ENCODE measurements around the gene COL9A1. TPM values are rescaled to one million over a fixed set of nuclear protein-coding genes. Genes with fewer than 3 reads are reported as not detected.

Gene COL9A1
- total RNA-seq, 1 experiment from 2014 or later = not detected

DNA sequence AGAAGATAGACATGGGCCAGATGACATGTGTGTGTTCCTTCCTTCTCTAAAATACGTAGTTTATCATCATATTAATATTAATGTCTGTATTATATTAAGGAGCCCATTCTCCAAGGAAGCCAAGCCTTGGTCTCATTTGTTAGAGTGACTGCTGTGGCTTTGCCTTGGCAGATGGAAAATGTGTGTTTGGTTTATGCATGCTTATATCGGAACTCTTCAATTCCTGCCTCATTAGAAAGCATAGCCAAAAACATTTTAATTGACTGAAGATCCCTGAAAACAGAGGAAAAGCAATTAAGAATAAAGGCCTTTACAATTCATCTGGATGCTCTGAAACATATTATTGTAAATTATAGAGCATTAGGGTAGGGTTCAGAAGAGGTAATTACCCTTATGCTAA lies 106.4 kb downstream of the COL9A1 start:
- Histone ChIP-seq H3K4me3 (no peak overlapping the region), H3K27me3 (replicated peaks) (no peaks in the 10 kb centered on the region), H3K27ac (no peak overlapping the region), H3K36me3 (no peaks in the 10 kb centered on the region), H3K4me1 (replicated peaks) (no peaks in the 10 kb centered on the region), H3K9me3 (replicated peaks) (no peaks in the 10 kb centered on the region)
- no peak for DNase-seq (ENCODE audit: low read depth in 1 of 2, low spot score in 2 of 2)

DNA sequence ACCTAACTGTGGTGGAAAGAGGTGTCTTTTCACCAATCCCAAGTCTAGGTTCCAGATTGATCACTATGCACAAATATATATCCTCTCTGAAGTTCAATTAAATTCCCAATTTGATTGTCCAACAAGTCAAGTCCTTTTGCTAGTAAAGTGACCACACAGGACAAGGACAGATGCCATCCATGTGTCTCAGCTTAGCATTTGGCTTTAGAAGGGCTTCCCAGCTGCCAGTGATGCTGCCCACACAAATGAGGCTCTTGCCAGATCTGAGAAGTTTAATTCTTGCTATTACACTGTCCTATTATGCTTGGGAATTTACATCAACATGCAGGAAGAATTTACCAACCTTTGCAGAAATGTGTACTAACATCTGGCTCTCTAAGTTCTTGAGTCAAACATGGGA lies 108.5 kb downstream of the COL9A1 start:
- no peaks in the 10 kb centered on the region for H3K9me3 ChIP-seq (replicated peaks)
- H3K27me3 ChIP-seq (replicated peaks) = no peaks in the 10 kb centered on the region
- H3K27ac ChIP-seq = no peak overlapping the region
- no peaks in the 10 kb centered on the region for H3K4me1 ChIP-seq (replicated peaks)
- H3K4me3 ChIP-seq = no peak overlapping the region
- no peaks in the 10 kb centered on the region for H3K36me3 ChIP-seq
- no peak for DNase-seq (ENCODE audit: low read depth in 1 of 2, low spot score in 2 of 2)

DNA sequence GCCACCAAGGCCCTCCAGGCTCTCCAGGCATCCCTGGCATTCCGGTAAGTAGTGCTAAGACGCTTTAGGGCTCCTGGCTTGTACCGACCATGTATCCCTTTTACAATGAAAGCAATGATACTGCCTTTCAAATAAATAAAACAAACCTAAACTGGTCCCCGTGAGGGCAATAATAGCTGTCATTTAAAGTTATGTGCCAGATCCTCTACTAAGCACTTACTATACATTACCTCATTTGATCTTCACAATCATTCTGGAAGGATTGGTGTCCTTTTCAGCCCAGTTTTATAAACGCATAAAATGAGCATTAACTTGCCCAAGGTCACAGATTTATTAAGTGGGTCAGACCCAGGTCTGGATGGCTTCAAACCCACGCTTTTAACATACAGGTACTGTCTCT lies 114.7 kb downstream of the COL9A1 start:
- Histone ChIP-seq H3K27me3 (replicated peaks) (no peaks in the 10 kb centered on the region; the same call in 1 of the 2 replicates), H3K4me3 (no peak overlapping the region), H3K27ac (no peak overlapping the region), H3K9me3 (replicated peaks) (no peaks in the 10 kb centered on the region), H3K36me3 (no peaks in the 10 kb centered on the region), H3K4me1 (replicated peaks) (no peaks in the 10 kb centered on the region)
- no peak for DNase-seq (ENCODE audit: low read depth in 1 of 2, low spot score in 2 of 2)

- no peak overlapping the region for H3K27ac ChIP-seq
- no peaks in the 10 kb centered on the region; the same call in 1 of the 2 replicates for H3K27me3 ChIP-seq (replicated peaks)
- H3K4me3 ChIP-seq = no peak overlapping the region
- H3K4me1 ChIP-seq (replicated peaks) = no peaks in the 10 kb centered on the region
- no peaks in the 10 kb centered on the region for H3K36me3 ChIP-seq
- no peak for DNase-seq (ENCODE audit: low read depth in 1 of 2, low spot score in 2 of 2)
- no peaks in the 10 kb centered on the region for H3K9me3 ChIP-seq (replicated peaks)
These were observed 116.4 kb downstream of the COL9A1 start for GRCh38 chr6:70186461-70186860.

DNA sequence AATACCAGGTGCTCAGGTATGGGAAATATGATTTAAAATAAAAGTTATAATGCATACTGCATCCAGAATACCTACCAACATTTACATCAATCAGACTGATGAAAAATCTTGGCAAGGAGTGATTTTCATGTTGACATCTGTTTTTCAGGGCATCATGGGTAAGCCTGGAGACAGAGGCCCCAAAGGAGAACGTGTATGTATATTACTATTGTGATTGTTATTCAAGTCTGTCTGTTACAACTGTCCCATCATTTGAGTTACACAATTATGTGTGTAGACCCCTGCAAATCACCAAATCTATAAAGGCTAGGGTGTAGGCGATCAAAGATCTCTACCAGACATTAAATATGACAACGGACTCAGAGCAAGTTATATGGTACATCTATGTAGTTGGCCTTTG lies 118.2 kb downstream of the COL9A1 start:
- Histone ChIP-seq H3K27ac (no peak overlapping the region), H3K27me3 (replicated peaks) (no peaks in the 10 kb centered on the region; the same call in 1 of the 2 replicates), H3K9me3 (replicated peaks) (no peaks in the 10 kb centered on the region), H3K4me3 (no peak overlapping the region), H3K4me1 (replicated peaks) (no peaks in the 10 kb centered on the region), H3K36me3 (no peaks in the 10 kb centered on the region)
- no peak for DNase-seq (ENCODE audit: low read depth in 1 of 2, low spot score in 2 of 2)

DNA sequence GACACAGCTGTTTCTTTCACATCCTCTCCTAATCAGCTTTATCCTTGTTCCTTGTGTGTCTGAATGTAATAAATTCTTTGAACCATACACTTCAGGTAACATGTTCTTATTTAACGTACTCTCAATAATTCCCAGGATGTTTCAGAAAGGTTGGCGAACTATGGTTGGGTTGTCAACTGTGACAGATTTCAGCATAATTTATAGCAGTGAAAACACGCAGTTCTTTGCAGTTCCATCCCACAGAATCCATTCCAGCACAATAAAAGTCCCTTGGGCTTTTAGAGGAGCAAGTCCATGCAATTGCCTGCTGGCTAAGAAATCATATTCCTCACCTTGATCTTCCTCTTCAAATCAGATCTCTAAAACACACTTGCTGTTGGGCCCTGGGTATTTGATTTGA lies 119.3 kb downstream of the COL9A1 start:
- no peak overlapping the region for H3K4me3 ChIP-seq
- H3K4me1 ChIP-seq (replicated peaks) = no peaks in the 10 kb centered on the region
- H3K27me3 ChIP-seq (replicated peaks) = no peaks in the 10 kb centered on the region; the same call in 1 of the 2 replicates
- no peaks in the 10 kb centered on the region for H3K9me3 ChIP-seq (replicated peaks)
- no peak for DNase-seq (ENCODE audit: low read depth in 1 of 2, low spot score in 2 of 2)
- no peaks in the 10 kb centered on the region for H3K36me3 ChIP-seq
- no peak overlapping the region for H3K27ac ChIP-seq

DNA sequence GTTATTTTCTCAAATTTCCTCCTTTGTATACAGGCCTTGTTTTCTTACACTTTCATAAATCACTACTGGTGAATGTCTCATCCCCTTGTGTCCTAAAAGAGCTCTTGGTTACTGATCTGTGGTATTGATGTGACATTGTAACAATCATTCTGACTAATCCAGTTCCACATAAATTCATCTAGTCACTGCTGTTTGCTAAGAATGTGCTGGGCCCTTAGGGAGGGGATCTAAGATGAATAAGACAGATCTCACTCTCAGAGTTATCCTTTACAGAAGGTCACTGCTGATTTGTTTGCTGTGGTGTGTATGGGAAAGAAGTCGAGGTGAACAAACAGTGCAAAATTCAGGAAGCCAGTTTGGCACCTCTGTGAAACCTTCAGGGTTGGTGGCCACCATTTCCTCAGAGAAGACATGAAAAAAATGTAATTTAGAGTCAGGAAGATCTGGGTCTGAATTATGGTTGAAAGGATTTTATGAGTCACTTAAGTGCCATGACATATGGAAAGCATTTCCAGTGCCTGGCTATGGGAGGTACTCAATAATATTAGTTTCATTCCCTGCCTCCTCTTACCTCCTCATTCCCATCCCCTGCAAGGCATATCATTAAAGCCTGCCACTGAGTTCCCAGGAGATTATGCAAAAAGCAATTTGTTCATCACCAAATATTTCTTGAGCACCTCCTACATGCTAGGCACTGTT lies 121.8 kb downstream of the COL9A1 start:
- no peak overlapping the region for H3K27ac ChIP-seq
- no peak for DNase-seq (ENCODE audit: low read depth in 1 of 2, low spot score in 2 of 2)
- no peaks in the 10 kb centered on the region; the same call in 1 of the 2 replicates for H3K27me3 ChIP-seq (replicated peaks)
- H3K4me3 ChIP-seq = no peak overlapping the region
- H3K4me1 ChIP-seq (replicated peaks) = no peaks in the 10 kb centered on the region
- H3K9me3 ChIP-seq (replicated peaks) = no peaks in the 10 kb centered on the region
- no peaks in the 10 kb centered on the region for H3K36me3 ChIP-seq

DNA sequence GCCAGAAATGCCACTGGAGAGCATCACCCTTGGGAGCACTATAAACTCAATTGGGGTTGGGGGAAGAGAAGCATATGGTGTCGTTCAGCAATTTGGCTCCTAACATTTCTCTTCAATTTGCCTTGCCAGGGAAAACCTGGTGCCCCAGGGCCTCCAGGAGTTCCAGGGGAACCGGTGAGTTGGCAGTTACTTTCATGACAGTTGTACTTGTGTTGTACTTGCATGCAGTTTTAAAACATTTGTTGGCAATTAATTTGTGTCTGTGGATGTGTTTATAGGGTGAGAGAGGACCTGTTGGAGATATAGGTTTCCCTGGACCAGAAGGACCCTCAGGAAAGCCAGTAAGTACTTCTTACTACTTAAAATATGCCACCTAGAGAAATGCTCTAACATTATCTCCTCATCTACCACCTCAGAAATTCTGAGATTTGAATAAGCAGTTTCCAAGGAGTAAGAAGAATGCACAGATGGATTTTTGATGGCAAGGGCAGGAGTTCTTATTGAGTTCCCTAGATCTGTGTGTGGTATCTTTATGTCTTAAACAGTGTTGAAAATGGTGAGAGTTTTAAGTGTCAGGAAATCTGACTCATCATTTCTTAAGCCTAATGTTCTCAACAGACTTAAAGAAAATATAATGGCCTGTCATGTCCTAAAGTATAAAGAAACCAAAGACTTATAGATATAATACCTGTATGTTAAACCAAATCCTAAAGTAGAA lies 122.5 kb downstream of the COL9A1 start:
- H3K27me3 ChIP-seq (replicated peaks) = no peaks in the 10 kb centered on the region
- H3K27ac ChIP-seq = no peak overlapping the region
- H3K4me1 ChIP-seq (replicated peaks) = no peaks in the 10 kb centered on the region
- DNase-seq (ENCODE audit: low read depth in 1 of 2, low spot score in 2 of 2) = no peak
- no peak overlapping the region for H3K4me3 ChIP-seq
- H3K36me3 ChIP-seq = no peaks in the 10 kb centered on the region
- H3K9me3 ChIP-seq (replicated peaks) = no peaks in the 10 kb centered on the region

GRCh38 chr6:70176842-70177550 lies 125.9 kb downstream of the COL9A1 start:
- H3K36me3 ChIP-seq = no peaks in the 10 kb centered on the region
- H3K9me3 ChIP-seq (replicated peaks) = no peaks in the 10 kb centered on the region

GRCh38 chr6:70175770-70176169 lies 127.1 kb downstream of the COL9A1 start:
- no peaks in the 10 kb centered on the region for H3K27me3 ChIP-seq (replicated peaks)
- no peak for DNase-seq (ENCODE audit: low read depth in 1 of 2, low spot score in 2 of 2)
- H3K4me1 ChIP-seq (replicated peaks) = no peaks in the 10 kb centered on the region

More at GRCh38 chr6:70176842-70177550, 125.9 kb downstream of the COL9A1 start:
- DNase-seq (ENCODE audit: low read depth in 1 of 2, low spot score in 2 of 2) = no peak
- Histone ChIP-seq H3K27me3 (replicated peaks) (no peaks in the 10 kb centered on the region), H3K27ac (no peak overlapping the region), H3K4me3 (no peak overlapping the region), H3K4me1 (replicated peaks) (no peaks in the 10 kb centered on the region)

GRCh38 chr6:70172252-70172651 lies 130.6 kb downstream of the COL9A1 start:
- Histone ChIP-seq H3K4me3 (no peak overlapping the region), H3K4me1 (replicated peaks) (no peaks in the 10 kb centered on the region), H3K27ac (no peak overlapping the region), H3K27me3 (replicated peaks) (no peaks in the 10 kb centered on the region), H3K36me3 (no peaks in the 10 kb centered on the region), H3K9me3 (replicated peaks) (no peaks in the 10 kb centered on the region)
- DNase-seq (ENCODE audit: low read depth in 1 of 2, low spot score in 2 of 2) = no peak

More at GRCh38 chr6:70175770-70176169, 127.1 kb downstream of the COL9A1 start:
- H3K4me3 ChIP-seq = no peak overlapping the region
- no peak overlapping the region for H3K27ac ChIP-seq
- H3K36me3 ChIP-seq = no peaks in the 10 kb centered on the region
- H3K9me3 ChIP-seq (replicated peaks) = no peaks in the 10 kb centered on the region

DNA sequence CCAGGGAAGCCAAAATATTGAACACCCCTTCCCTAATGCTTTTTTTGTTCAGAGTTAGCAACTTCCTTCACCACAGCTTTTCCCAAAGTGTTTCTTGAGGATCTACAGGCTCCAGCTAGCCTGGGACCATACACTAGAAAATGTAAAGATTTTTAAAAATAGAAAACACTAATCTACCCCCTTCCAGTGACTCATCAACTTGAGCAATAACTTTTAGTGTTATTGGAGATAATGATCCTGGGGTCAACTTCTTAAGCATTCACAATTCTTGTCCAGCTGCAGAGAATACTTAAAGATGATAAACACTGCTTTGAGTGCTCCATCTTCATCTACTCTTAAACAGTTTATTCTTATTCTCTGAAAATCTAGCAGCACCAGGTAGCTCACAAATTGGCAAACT lies 131.6 kb downstream of the COL9A1 start:
- Histone ChIP-seq H3K4me1 (replicated peaks) (no peaks in the 10 kb centered on the region; the same call in 1 of the 2 replicates), H3K27ac (no peak overlapping the region), H3K36me3 (no peaks in the 10 kb centered on the region), H3K27me3 (replicated peaks) (peaks cover 6% of the 10 kb centered on the region; the same call in 1 of the 2 replicates), H3K4me3 (no peak overlapping the region), H3K9me3 (replicated peaks) (no peaks in the 10 kb centered on the region)
- no peak for DNase-seq (ENCODE audit: low read depth in 1 of 2, low spot score in 2 of 2)

- no peak overlapping the region for H3K27ac ChIP-seq
- peaks cover 6% of the 10 kb centered on the region; the same call in 1 of the 2 replicates for H3K27me3 ChIP-seq (replicated peaks)
- no peaks in the 10 kb centered on the region; the same call in 1 of the 2 replicates for H3K4me1 ChIP-seq (replicated peaks)
- no peak for DNase-seq (ENCODE audit: low read depth in 1 of 2, low spot score in 2 of 2)
- no peaks in the 10 kb centered on the region for H3K9me3 ChIP-seq (replicated peaks)
- no peak overlapping the region for H3K4me3 ChIP-seq
- no peaks in the 10 kb centered on the region for H3K36me3 ChIP-seq
These were observed 134.1 kb downstream of the COL9A1 start for GRCh38 chr6:70168681-70169377.

Data from SJSA1 (cell line).